B cell (primary cell): ENCODE data around the gene SLC39A8. TPM values are rescaled to one million over a fixed set of nuclear protein-coding genes. Genes with fewer than 3 reads are reported as not detected.

Source experiments
- ATAC-seq: fragments of 200-7000 bp; cut with Tn5 transposase; one replicate; pipeline ENCODE4 v1.10.0; 2021; ENCODE audit warnings: low read depth, mild to moderate bottlenecking, moderate number of reproducible peaks, moderate library complexity
- CTCF ChIA-PET: fragments of 350-600 bp; sonication (Branson Sonifier 250); formaldehyde crosslinking; loops from one replicate; lab custom pipeline; 2021; ENCODE audit warnings: antibody characterized with exemption, inconsistent platforms; lab: Charles Lee
- POLR2A ChIA-PET: fragments of 350-600 bp; sonication (Branson Sonifier 250); formaldehyde crosslinking; loops from one replicate; lab custom pipeline; 2021; ENCODE audit warnings: antibody characterized with exemption; lab: Charles Lee
- DNase-seq: peaks from one replicate; pipeline ENCODE4 v3.0.0; 2013
- H2AFZ ChIP-seq: 2 replicates; pipeline ENCODE4 v1.6.1; 2012; ENCODE audit warnings: mild to moderate bottlenecking, low read depth, low read length; ENCODE audit not compliant: insufficient read depth, poor library complexity, severe bottlenecking
- H3K27ac ChIP-seq, 2 donors: 1 replicate in 1 of 2; 2 replicates in 1 of 2; pipeline ENCODE4 v1.5.1; 2012 to 2013; ENCODE audit warnings: low read length in 2 of 2, mild to moderate bottlenecking in 2 of 2, moderate library complexity in 1 of 2
- H3K27me3 ChIP-seq, 4 experiments: fragments of 200-600 bp in 1 of 4; sonication (generic) in 1 of 4; replicated peaks in 1 of 4; 1 replicate in 2 of 4; 2 replicates in 2 of 4; pipeline versions ENCODE4 v1.6.1 to v1.7.0; 2013 to 2016; ENCODE audit warnings: low read length in 3 of 4, mild to moderate bottlenecking in 2 of 4, mixed read lengths in 1 of 4, moderate library complexity in 1 of 4; ENCODE audit not compliant: insufficient read depth in 4 of 4, control insufficient read depth in 3 of 4; ENCODE audit errors: control extremely low read depth in 1 of 4
- H3K36me3 ChIP-seq, 2 experiments: replicated peaks in 1 of 2; 1 replicate in 1 of 2; 2 replicates in 1 of 2; pipeline versions ENCODE4 v1.6.1 to v1.7.1; 2013; ENCODE audit warnings: low read length in 1 of 2; ENCODE audit not compliant: insufficient read depth in 2 of 2, control insufficient read depth in 1 of 2; ENCODE audit errors: control extremely low read depth in 1 of 2, extremely low read depth in 1 of 2
- H3K4me1 ChIP-seq, 2 donors: fragments of 200-600 bp in 1 of 2; sonication (generic) in 1 of 2; 1 replicate in 1 of 2; 2 replicates in 1 of 2; pipeline versions ENCODE4 v1.5.1 to v1.6.1; 2013 to 2017; ENCODE audit warnings: low read length in 2 of 2; ENCODE audit not compliant: control insufficient read depth in 2 of 2, insufficient read depth in 2 of 2
- H3K4me2 ChIP-seq: replicated peaks from 2 replicates; pipeline ENCODE3; 2012; ENCODE audit warnings: mild to moderate bottlenecking, low read depth, low read length; ENCODE audit not compliant: poor library complexity, severe bottlenecking
- H3K4me3 ChIP-seq, 5 experiments: fragments of 200-600 bp in 1 of 5; sonication (generic) in 1 of 5; 1 replicate in 3 of 5; 2 replicates in 2 of 5; pipeline versions ENCODE4 v1.5.1 to v1.7.0; 2011 to 2016; ENCODE audit warnings: low read length in 4 of 5, mild to moderate bottlenecking in 4 of 5, low read depth in 2 of 5, control low read depth in 1 of 5, moderate library complexity in 1 of 5; ENCODE audit not compliant: insufficient read depth in 1 of 5; ENCODE audit errors: control extremely low read depth in 1 of 5, extremely low read depth in 1 of 5
- H3K79me2 ChIP-seq: fragments of 200-600 bp; sonication (generic); one replicate; pipeline ENCODE4 v1.6.0; 2016; ENCODE audit warnings: low read length; ENCODE audit not compliant: control insufficient read depth, insufficient read depth
- H3K9ac ChIP-seq: fragments of 200-600 bp; sonication (generic); 2 replicates; pipeline ENCODE4 v1.6.1; 2017; ENCODE audit warnings: mild to moderate bottlenecking, low read length, moderate library complexity
- H3K9me3 ChIP-seq, 3 donors: one replicate each; pipeline versions ENCODE4 v1.6.1 to v1.7.1; 2013; ENCODE audit warnings: low read length in 2 of 3; ENCODE audit not compliant: control insufficient read depth in 2 of 3, insufficient read depth in 1 of 3; ENCODE audit errors: control extremely low read depth in 1 of 3
- H4K20me1 ChIP-seq: 2 replicates; pipeline ENCODE4 v1.6.0; 2012; ENCODE audit warnings: mild to moderate bottlenecking, low read length; ENCODE audit not compliant: insufficient read depth, control insufficient read depth, poor library complexity, severe bottlenecking
- H3K27ac Mint-ChIP-seq: one replicate; pipeline ENCODE4 v1.8.0; 2021; ENCODE audit warnings: mixed read lengths
- H3K27me3 Mint-ChIP-seq: one replicate; pipeline ENCODE4 v1.8.0; 2021; ENCODE audit warnings: mixed read lengths
- H3K4me1 Mint-ChIP-seq: one replicate; pipeline ENCODE4 v1.8.0; 2021; ENCODE audit warnings: mixed read lengths
- H3K4me3 Mint-ChIP-seq: one replicate; pipeline ENCODE4 v1.8.0; 2021; ENCODE audit warnings: mixed read lengths
- H3K9me3 Mint-ChIP-seq: one replicate; pipeline ENCODE4 v1.8.0; 2022; ENCODE audit warnings: mixed read lengths; ENCODE audit not compliant: insufficient read depth
- EZH2 ChIP-seq: IDR thresholded peaks from 2 replicates; pipeline ENCODE4 v1.6.1; 2012; ENCODE audit warnings: borderline replicate concordance, low read depth, mild to moderate bottlenecking, moderate library complexity, low read length; ENCODE audit not compliant: insufficient read depth, poor library complexity, severe bottlenecking
- WGBS: methylation state at CpG from one replicate; pipeline ENCODE4 v1.1.5; 2013; ENCODE audit warnings: missing lambda C conversion rate; ENCODE audit not compliant: insufficient coverage; 5-methylcytosine and 5-hydroxymethylcytosine counted together
- intact Hi-C: fragments of 100-400 bp; cut with micrococcal nuclease; formaldehyde crosslinking; loops from one replicate; pipeline ENCODE4 v1.10.0; 2022
- polyA plus RNA-seq: library from polyadenylated mRNA; depleted of rRNA; stranded (reverse); fragments of >200 nt; gene quantifications from 2 replicates; pipeline ENCODE4 v1.2.3, GENCODE V29; 2012
- total RNA-seq, 2 donors: library from RNA; stranded (reverse); fragments of 120-200 nt in 1 of 2; gene quantifications; 1 replicate in 1 of 2; 2 replicates in 1 of 2; pipeline versions ENCODE4 v1.2.3 to v1.2.4, GENCODE V29; 2013 to 2022
- TF ChIP-seq, protein P1 (sequence below): fragments of 200-600 bp; IDR thresholded peaks from one replicate; pipeline ENCODE4 v1.8.0; 2022; ENCODE audit warnings: antibody characterized with exemption, mild to moderate bottlenecking

Gene SLC39A8
- total and polyA plus RNA-seq, 2 donors (not counting 1 experiment from before 2014, with no cell fraction given): 2.4 to 8.4 TPM

DNA sequence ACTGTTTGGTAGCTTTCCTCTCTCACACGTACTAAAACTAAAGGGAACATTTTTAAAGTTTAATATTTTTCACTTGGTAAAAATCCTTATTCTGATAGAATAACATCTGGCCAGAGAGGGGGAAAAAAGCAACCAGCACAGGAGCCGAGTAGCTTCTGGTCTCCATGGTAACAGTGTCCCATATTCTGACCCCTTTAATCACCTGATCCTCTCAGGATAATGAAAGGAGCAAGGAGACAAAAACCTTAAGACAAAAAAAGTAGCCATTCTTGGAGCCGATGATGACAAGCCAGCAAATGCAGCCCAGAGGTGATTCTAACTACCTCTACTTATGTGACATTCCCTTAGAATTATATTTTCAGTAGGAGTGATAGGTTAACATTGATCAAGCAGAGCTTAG is 126.6 kb downstream of the SLC39A8 start:
- WGBS: no CpG with 5 or more reads among the region's 3 CpGs
- CTCF ChIA-PET: no interaction called here
- H3K36me3 ChIP-seq: no peaks in the 10 kb centered on the region

DNA sequence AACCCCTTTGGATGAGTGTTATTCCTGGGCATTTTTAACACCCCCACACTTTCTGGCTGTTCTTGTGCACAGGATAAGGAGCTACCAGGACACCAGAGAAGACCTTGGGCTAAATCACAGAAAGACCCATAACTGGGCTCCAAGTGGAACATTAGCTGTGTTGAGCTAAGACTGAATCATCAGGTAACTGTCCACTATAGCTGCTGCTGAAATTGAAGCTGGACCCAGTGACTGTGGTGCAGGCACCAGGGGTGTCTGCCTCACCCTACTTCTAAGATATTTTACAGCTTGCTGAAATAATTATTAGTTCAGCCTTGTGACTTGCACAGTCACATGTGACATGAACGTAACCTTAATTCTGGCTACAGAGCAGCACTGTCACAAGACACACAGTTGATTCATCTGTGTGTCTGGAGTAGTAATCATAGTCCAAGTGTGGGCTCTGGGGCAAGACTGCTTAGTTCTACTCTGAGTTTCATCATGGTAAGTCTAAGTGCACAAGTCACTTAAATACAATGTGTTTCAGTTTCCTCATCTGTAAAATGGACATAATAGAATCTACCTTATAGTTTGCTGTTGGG is 127.4 kb downstream of the SLC39A8 start:
- no peak overlapping the region for H3K27ac ChIP-seq
- H3K9me3 ChIP-seq: no peaks in the 10 kb centered on the region
- Mint-ChIP-seq H3K27me3 (peaks cover 13% of the 10 kb centered on the region), H3K4me1 (no peaks in the 10 kb centered on the region), H3K27ac (no peak overlapping the region), H3K4me3 (no peak overlapping the region), H3K9me3 (no peaks in the 10 kb centered on the region)
- no peaks in the 10 kb centered on the region for H3K4me1 ChIP-seq
- H4K20me1 ChIP-seq: no peaks in the 10 kb centered on the region
- H3K4me3 ChIP-seq: no peak overlapping the region
- ATAC-seq: no peak
- no peak overlapping the region for H2AFZ ChIP-seq
- POLR2A ChIA-PET: no interaction called here
- peaks cover 0 to 3% (median 1%) of the 10 kb centered on the region in 4 experiments for H3K27me3 ChIP-seq
- H3K4me2 ChIP-seq: no peak overlapping the region
- no peaks in the 10 kb centered on the region for H3K36me3 ChIP-seq
- WGBS: 100% methylated on average over 1 of the region's 1 CpG
- no peaks in the 10 kb centered on the region for H3K79me2 ChIP-seq
- DNase-seq: no peak
- intact Hi-C loops: no loop called here
- TF ChIP-seq EZH2: no peak
- TF ChIP-seq, protein P1, sequence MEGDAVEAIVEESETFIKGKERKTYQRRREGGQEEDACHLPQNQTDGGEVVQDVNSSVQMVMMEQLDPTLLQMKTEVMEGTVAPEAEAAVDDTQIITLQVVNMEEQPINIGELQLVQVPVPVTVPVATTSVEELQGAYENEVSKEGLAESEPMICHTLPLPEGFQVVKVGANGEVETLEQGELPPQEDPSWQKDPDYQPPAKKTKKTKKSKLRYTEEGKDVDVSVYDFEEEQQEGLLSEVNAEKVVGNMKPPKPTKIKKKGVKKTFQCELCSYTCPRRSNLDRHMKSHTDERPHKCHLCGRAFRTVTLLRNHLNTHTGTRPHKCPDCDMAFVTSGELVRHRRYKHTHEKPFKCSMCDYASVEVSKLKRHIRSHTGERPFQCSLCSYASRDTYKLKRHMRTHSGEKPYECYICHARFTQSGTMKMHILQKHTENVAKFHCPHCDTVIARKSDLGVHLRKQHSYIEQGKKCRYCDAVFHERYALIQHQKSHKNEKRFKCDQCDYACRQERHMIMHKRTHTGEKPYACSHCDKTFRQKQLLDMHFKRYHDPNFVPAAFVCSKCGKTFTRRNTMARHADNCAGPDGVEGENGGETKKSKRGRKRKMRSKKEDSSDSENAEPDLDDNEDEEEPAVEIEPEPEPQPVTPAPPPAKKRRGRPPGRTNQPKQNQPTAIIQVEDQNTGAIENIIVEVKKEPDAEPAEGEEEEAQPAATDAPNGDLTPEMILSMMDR: no peak
- CTCF ChIA-PET: no interaction called here
- no peak overlapping the region for H3K9ac ChIP-seq

More for the DNA sequence above, 126.6 kb downstream of the SLC39A8 start:
- ATAC-seq (no peak), DNase-seq (no peak)
- Histone ChIP-seq H2AFZ (no peak overlapping the region), H3K4me3 (no peak overlapping the region), H4K20me1 (no peaks in the 10 kb centered on the region), H3K27me3 (peaks cover 0 to 3% (median 1%) of the 10 kb centered on the region in 4 experiments), H3K4me2 (no peak overlapping the region), H3K9me3 (no peaks in the 10 kb centered on the region), H3K27ac (no peak overlapping the region), H3K4me1 (no peaks in the 10 kb centered on the region), H3K79me2 (no peaks in the 10 kb centered on the region), H3K9ac (no peak overlapping the region)
- intact Hi-C loops: no loop called here
- TF ChIP-seq EZH2: no peak
- TF ChIP-seq, protein P1: no peak
- H3K27ac Mint-ChIP-seq: no peak overlapping the region
- H3K4me3 Mint-ChIP-seq: no peak overlapping the region
- H3K9me3 Mint-ChIP-seq: no peaks in the 10 kb centered on the region
- peaks cover 13% of the 10 kb centered on the region for H3K27me3 Mint-ChIP-seq
- POLR2A ChIA-PET: no interaction called here
- no peaks in the 10 kb centered on the region for H3K4me1 Mint-ChIP-seq
